ENCODE results near the gene IQSEC3. TPM values are rescaled to one million over a fixed set of nuclear protein-coding genes. Genes with fewer than 3 reads are reported as not detected.

The IQSEC3 gene
- total RNA-seq, 4 donors from 2014 or later: 0.02 to 0.36 (median 0.07) TPM

DNA sequence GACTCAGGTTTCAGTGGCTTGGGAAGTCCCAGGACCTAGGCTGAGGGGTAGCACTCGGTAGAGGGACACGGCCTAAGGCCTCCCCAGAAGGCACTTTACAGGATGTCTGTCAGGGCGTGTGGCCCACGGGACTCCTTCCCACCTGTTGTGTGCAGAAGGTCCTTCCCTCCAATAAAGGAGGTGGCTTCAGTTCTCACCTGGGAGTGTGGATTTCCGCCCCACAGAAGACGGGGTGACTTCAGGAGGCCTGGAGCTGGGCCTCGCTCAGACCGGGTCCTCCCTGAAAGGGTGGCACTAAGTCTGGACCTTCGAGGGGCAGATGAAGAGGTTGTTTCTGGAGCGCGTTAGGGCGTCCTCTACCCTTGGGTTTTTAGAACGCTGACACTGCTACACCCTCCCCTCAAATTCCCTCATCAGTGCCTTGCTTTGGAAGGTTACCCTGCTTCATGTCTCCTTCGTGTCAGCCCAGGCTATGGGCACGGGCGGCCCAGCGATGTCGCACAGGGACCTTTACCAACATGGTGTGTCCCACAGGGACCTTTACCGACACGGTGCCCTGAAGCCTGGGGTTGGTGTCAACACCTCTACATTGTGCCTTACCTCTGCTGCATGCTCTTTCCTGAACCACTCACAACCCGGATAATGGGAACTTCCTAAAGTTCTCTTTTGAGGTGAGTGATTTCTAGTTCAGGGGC, 140.3 kb downstream of the IQSEC3 start:
- peaks cover 4 to 8% of the 10 kb centered on the region in 2 donors for H3K4me1 ChIP-seq
- TF ChIP-seq, protein P1, sequence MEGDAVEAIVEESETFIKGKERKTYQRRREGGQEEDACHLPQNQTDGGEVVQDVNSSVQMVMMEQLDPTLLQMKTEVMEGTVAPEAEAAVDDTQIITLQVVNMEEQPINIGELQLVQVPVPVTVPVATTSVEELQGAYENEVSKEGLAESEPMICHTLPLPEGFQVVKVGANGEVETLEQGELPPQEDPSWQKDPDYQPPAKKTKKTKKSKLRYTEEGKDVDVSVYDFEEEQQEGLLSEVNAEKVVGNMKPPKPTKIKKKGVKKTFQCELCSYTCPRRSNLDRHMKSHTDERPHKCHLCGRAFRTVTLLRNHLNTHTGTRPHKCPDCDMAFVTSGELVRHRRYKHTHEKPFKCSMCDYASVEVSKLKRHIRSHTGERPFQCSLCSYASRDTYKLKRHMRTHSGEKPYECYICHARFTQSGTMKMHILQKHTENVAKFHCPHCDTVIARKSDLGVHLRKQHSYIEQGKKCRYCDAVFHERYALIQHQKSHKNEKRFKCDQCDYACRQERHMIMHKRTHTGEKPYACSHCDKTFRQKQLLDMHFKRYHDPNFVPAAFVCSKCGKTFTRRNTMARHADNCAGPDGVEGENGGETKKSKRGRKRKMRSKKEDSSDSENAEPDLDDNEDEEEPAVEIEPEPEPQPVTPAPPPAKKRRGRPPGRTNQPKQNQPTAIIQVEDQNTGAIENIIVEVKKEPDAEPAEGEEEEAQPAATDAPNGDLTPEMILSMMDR (IDR thresholded peaks at IDR 0.05 in 4 of 5, conservative IDR thresholded peaks at IDR 0.05 in 1 of 5): no peak
- no peak for TF ChIP-seq POLR2A (IDR thresholded peaks at IDR 0.05)
- peaks cover 0 to 3% (median 0%) of the 10 kb centered on the region in 3 donors for H3K27me3 ChIP-seq
- DNase-seq (no peak), ATAC-seq (no peak)
- H3K9me3 ChIP-seq: no peaks in the 10 kb centered on the region
- H3K4me3 ChIP-seq: no peak overlapping the region
- no peak overlapping the region for H3K27ac ChIP-seq
- in situ Hi-C loops (cut with MboI; ENCODE audit: low sequenced_read_pairs in 4 of 4) (no loop called here), intact Hi-C loops (cut with DNase I; ENCODE audit: low total_unique reads) (no loop called here)
- H3K36me3 ChIP-seq: no peaks in the 10 kb centered on the region

DNA sequence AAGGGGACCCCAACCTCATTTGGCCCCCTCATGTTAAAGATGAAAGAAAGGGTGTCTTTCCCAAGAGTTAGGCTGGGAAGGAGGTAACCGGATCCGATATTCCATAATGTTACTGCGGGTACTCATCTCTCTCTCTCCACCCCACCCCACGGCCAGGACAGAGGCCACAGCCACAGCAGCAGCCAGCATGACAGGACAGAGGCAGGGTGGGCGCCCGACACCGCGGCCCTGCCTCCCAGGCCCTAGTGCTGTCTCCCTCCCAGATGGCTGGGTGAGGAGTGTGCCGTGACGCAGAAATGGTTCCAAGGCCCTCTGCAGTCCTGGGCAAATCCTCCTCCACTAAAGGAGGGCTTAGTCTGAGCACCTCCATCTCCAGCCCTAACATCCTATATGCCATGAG, 141.2 kb downstream of the IQSEC3 start:
- TF ChIP-seq, protein P1 (IDR thresholded peaks at IDR 0.05 in 4 of 5, conservative IDR thresholded peaks at IDR 0.05 in 1 of 5): no peak
- TF ChIP-seq POLR2A (IDR thresholded peaks at IDR 0.05): no peak
- DNase-seq: no peak

DNA sequence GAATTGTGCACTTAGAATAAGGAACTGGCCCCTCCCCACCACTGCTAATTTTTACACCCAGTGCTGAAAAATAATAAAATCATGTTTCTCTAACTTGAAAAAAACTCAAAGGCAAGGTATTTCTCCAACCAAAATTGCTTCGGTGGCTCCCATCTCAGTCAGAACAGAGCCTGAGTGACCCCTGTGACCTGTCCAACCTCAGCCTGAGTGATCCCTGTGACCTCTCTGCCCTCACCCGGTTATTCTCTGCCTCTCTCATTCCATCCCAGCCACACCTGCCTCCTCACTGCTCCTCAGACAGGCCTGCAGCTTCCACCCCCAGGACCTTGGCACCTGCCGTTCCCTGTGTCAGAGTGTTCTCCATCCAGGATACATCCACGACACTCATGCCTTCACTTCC, 142.2 kb downstream of the IQSEC3 start:
- Histone ChIP-seq H3K27me3 (peaks cover 11 to 14% (median 11%) of the 10 kb centered on the region in 3 donors), H3K4me1 (no peaks in the 10 kb centered on the region), H3K4me3 (no peak overlapping the region), H3K36me3 (no peaks in the 10 kb centered on the region), H3K9me3 (no peaks in the 10 kb centered on the region), H3K27ac (no peak overlapping the region)
- ATAC-seq (no peak), DNase-seq (no peak)
- in situ Hi-C loops (cut with MboI; ENCODE audit: low sequenced_read_pairs in 4 of 4): no loop called here
- TF ChIP-seq, protein P1 (IDR thresholded peaks at IDR 0.05 in 4 of 5, conservative IDR thresholded peaks at IDR 0.05 in 1 of 5): no peak
- intact Hi-C loops (cut with DNase I; ENCODE audit: low total_unique reads): no loop called here

More for the DNA sequence above, 141.2 kb downstream of the IQSEC3 start:
- in situ Hi-C loops (cut with MboI; ENCODE audit: low sequenced_read_pairs in 4 of 4): no loop called here
- no peak for ATAC-seq
- H3K27me3 ChIP-seq: peaks cover 1 to 6% (median 3%) of the 10 kb centered on the region in 3 donors
- no peaks in the 10 kb centered on the region for H3K9me3 ChIP-seq
- no peak overlapping the region for H3K27ac ChIP-seq
- intact Hi-C loops (cut with DNase I; ENCODE audit: low total_unique reads): no loop called here
- H3K4me3 ChIP-seq: no peak overlapping the region
- H3K36me3 ChIP-seq: no peaks in the 10 kb centered on the region
- H3K4me1 ChIP-seq: no peaks in the 10 kb centered on the region

DNA sequence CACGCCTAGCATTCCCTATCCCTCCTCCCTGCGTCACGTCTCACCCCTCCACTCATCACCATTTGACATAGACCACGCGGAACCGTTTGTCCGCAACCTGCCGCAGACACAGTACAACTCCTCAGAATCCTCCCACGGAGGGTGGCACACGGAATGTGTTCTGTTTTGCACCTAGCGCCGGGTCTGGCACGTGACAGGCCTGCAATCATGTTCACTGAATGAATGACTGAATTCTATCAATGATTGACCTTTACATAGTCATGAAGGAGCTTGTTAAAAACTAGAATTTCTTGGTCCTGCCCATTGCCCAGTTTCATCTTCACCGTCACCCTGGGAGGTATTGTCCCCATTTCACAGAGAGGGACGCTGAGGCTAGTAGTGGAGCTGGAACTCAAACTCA, 142.7 kb downstream of the IQSEC3 start:
- ATAC-seq: no peak
- in situ Hi-C loops (cut with MboI; ENCODE audit: low sequenced_read_pairs in 4 of 4) (no loop called here), intact Hi-C loops (cut with DNase I; ENCODE audit: low total_unique reads) (no loop called here)
- peaks cover 11 to 14% (median 14%) of the 10 kb centered on the region in 3 donors for H3K27me3 ChIP-seq
- H3K4me3 ChIP-seq: no peak overlapping the region
- no peaks in the 10 kb centered on the region for H3K36me3 ChIP-seq
- no peak overlapping the region for H3K27ac ChIP-seq
- no peaks in the 10 kb centered on the region for H3K9me3 ChIP-seq
- no peak for TF ChIP-seq POLR2A (IDR thresholded peaks at IDR 0.05)
- TF ChIP-seq, protein P1 (IDR thresholded peaks at IDR 0.05 in 4 of 5, conservative IDR thresholded peaks at IDR 0.05 in 1 of 5): no peak
- no peaks in the 10 kb centered on the region for H3K4me1 ChIP-seq
- no peak for DNase-seq
